Neural cell (in vitro differentiated cells): ENCODE measurements around the gene ALDOC. TPM values are rescaled to one million over a fixed set of nuclear protein-coding genes. Genes with fewer than 3 reads are reported as not detected.
A peak's percentile ranks its signal among the peaks of the same experiment; 100 is the strongest.

Source experiments
- H2AFZ ChIP-seq: fragments of 200-600, 300-800 bp; sonication (generic), shearing (Covaris generic); 2 replicates; pipeline ENCODE4 v1.6.0; 2014; ENCODE audit warnings: low read depth, mild to moderate bottlenecking, antibody characterized with exemption, low read length, moderate library complexity
- H3F3A ChIP-seq: fragments of 200-600 bp; shearing (Covaris generic); 2 replicates; pipeline ENCODE4 v1.6.1; 2016; ENCODE audit warnings: mild to moderate bottlenecking, moderate library complexity, mixed read lengths, antibody characterized with exemption, low read length; ENCODE audit not compliant: insufficient read depth, poor library complexity, severe bottlenecking
- H3K27ac ChIP-seq: fragments of 200-600, 300-800 bp; sonication (generic), shearing (Covaris generic); 2 replicates; pipeline ENCODE4 v1.5.1; 2014; ENCODE audit warnings: mild to moderate bottlenecking, low read length, moderate library complexity
- H3K27me3 ChIP-seq: fragments of 300-800, 200-600 bp; sonication (generic), shearing (Covaris generic); 2 replicates; pipeline ENCODE4 v1.6.0; 2014; ENCODE audit warnings: mild to moderate bottlenecking, low read depth, low read length, moderate library complexity; ENCODE audit not compliant: insufficient read depth
- H3K36me3 ChIP-seq: fragments of 300-800, 200-600 bp; sonication (generic), shearing (Covaris generic); 2 replicates; pipeline ENCODE4 v1.5.1; 2014; ENCODE audit warnings: mild to moderate bottlenecking, antibody characterized with exemption, low read length, moderate library complexity; ENCODE audit not compliant: insufficient read depth
- H3K4me2 ChIP-seq: fragments of 300-800, 200-600 bp; sonication (generic), shearing (Covaris generic); 2 replicates; pipeline ENCODE4 v1.6.0; 2014; ENCODE audit warnings: mild to moderate bottlenecking, low read length
- H3K4me3 ChIP-seq: fragments of 300-800, 200-600 bp; sonication (generic), shearing (Covaris generic); 2 replicates; pipeline ENCODE4 v1.5.1; 2014; ENCODE audit warnings: mild to moderate bottlenecking, low read length, moderate library complexity
- H3K79me2 ChIP-seq: fragments of 200-600 bp; shearing (Covaris generic); replicated peaks from 2 replicates; pipeline ENCODE4 v1.6.0; 2014; ENCODE audit warnings: mild to moderate bottlenecking, low read length, moderate library complexity; ENCODE audit not compliant: insufficient read depth
- H3K9ac ChIP-seq: fragments of 300-800, 200-600 bp; sonication (generic), shearing (Covaris generic); 2 replicates; pipeline ENCODE4 v1.6.1; 2016; ENCODE audit warnings: mild to moderate bottlenecking, low read length, mixed read lengths
- H3K9me2 ChIP-seq: fragments of 200-600 bp; shearing (Covaris generic); 2 replicates; pipeline ENCODE4 v1.6.1; 2016; ENCODE audit warnings: mild to moderate bottlenecking, low read length, mixed read lengths; ENCODE audit not compliant: insufficient read depth
- H3K9me3 ChIP-seq: fragments of 200-600, 300-800 bp; sonication (generic), shearing (Covaris generic); 2 replicates; pipeline ENCODE4 v1.6.1; 2016; ENCODE audit warnings: mild to moderate bottlenecking, mixed run types, low read length, moderate library complexity, mixed read lengths
- H4K20me1 ChIP-seq: fragments of 200-600 bp; shearing (Covaris generic); 2 replicates; pipeline ENCODE4 v1.6.1; 2016; ENCODE audit warnings: mild to moderate bottlenecking, mixed run types; ENCODE audit not compliant: insufficient read depth
- EP300 ChIP-seq: fragments of 450-650 bp; conservative IDR thresholded peaks from 2 replicates; pipeline ENCODE4 v1.6.1; 2014; ENCODE audit warnings: antibody characterized with exemption, mild to moderate bottlenecking, moderate library complexity; ENCODE audit not compliant: poor library complexity, severe bottlenecking
- EZH2 ChIP-seq: fragments of 200-600, 300-800 bp; shearing (Covaris generic), sonication (generic); IDR thresholded peaks from 2 replicates; pipeline ENCODE4 v1.6.1; 2014; ENCODE audit warnings: antibody characterized with exemption, low read length, borderline replicate concordance, mild to moderate bottlenecking; ENCODE audit not compliant: insufficient read depth, poor library complexity, severe bottlenecking
- MXI1 ChIP-seq: fragments of 450-650 bp; conservative IDR thresholded peaks from 2 replicates; pipeline ENCODE4 v1.6.1; 2014; ENCODE audit warnings: antibody characterized with exemption, mild to moderate bottlenecking; ENCODE audit not compliant: poor library complexity, severe bottlenecking
- POLR2AphosphoS5 ChIP-seq: IDR thresholded peaks from 2 replicates; pipeline ENCODE4 v1.6.1; 2012
- RAD21 ChIP-seq: fragments of 450-650 bp; conservative IDR thresholded peaks from 2 replicates; pipeline ENCODE4 v1.6.1; 2014; ENCODE audit warnings: antibody characterized with exemption, mild to moderate bottlenecking, moderate library complexity
- SMC3 ChIP-seq: fragments of 450-650 bp; conservative IDR thresholded peaks from 2 replicates; pipeline ENCODE4 v1.6.1; 2014; ENCODE audit warnings: antibody characterized with exemption, mild to moderate bottlenecking, moderate library complexity; ENCODE audit not compliant: poor library complexity
- TAF1 ChIP-seq: IDR thresholded peaks from 2 replicates; pipeline ENCODE4 v1.6.1; 2012; ENCODE audit warnings: low read depth
- polyA plus RNA-seq: library from polyadenylated mRNA; depleted of rRNA; stranded (reverse); fragments of >200 nt; gene quantifications from 2 replicates; pipeline ENCODE4 v1.2.3, GENCODE V29; 2014
- TF ChIP-seq, protein P1 (sequence below): IDR thresholded peaks from 2 replicates; pipeline ENCODE4 v1.6.1; 2012; ENCODE audit warnings: borderline replicate concordance
- TF ChIP-seq, protein P2 (sequence below): fragments of 450-650 bp; IDR thresholded peaks from 2 replicates; pipeline ENCODE4 v1.5.1; 2014; ENCODE audit warnings: antibody characterized with exemption, mild to moderate bottlenecking, moderate library complexity; ENCODE audit not compliant: poor library complexity, severe bottlenecking

The ALDOC gene
- polyA plus RNA-seq, 1 donor from 2014 or later = 4.0 TPM

DNA sequence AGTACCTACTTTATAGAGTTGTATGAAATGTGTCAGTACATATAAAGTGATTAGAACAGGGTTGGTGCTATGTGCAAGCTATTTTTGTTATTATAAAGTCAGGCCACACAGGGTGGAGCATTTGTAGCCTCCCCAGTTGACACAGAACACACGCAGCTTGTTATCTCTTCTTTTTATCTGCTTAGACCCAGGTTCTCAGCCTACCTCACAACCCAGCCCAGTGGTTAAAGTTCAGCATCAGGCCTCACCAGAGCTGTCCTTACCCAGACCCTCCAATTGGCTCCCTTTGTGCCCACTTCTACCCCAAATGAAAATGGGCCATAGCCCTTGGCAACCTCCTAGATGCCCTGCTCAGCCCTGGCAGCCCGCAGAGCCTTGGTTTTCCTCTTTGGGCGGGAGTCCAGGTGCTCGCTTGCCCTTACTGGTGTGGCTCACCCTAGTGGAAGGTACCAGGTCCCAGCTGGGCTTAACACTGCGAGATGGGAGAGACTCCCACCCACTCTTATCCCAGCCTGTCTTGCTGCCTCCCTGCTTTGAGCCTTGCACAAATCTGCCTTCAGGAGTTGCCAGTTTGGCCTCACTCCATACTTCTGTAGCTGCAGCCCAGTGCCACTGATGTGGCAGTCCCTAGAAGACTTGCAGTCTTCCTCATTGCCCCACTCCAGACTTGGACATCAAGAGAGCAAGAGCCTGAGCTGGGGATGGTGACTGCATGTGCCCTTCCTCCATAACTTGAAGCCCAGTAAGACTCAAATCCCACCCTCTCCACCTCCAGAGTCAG lies 4.2 kb downstream of the ALDOC start:
- no peak overlapping the region for H2AFZ ChIP-seq
- no peaks in the 10 kb centered on the region for H3F3A ChIP-seq
- H3K27me3 ChIP-seq = no peaks in the 10 kb centered on the region
- TF ChIP-seq TAF1 (no peak), SMC3 (no peak), POLR2AphosphoS5 (no peak), EZH2 (no peak)
- TF ChIP-seq, protein P1, sequence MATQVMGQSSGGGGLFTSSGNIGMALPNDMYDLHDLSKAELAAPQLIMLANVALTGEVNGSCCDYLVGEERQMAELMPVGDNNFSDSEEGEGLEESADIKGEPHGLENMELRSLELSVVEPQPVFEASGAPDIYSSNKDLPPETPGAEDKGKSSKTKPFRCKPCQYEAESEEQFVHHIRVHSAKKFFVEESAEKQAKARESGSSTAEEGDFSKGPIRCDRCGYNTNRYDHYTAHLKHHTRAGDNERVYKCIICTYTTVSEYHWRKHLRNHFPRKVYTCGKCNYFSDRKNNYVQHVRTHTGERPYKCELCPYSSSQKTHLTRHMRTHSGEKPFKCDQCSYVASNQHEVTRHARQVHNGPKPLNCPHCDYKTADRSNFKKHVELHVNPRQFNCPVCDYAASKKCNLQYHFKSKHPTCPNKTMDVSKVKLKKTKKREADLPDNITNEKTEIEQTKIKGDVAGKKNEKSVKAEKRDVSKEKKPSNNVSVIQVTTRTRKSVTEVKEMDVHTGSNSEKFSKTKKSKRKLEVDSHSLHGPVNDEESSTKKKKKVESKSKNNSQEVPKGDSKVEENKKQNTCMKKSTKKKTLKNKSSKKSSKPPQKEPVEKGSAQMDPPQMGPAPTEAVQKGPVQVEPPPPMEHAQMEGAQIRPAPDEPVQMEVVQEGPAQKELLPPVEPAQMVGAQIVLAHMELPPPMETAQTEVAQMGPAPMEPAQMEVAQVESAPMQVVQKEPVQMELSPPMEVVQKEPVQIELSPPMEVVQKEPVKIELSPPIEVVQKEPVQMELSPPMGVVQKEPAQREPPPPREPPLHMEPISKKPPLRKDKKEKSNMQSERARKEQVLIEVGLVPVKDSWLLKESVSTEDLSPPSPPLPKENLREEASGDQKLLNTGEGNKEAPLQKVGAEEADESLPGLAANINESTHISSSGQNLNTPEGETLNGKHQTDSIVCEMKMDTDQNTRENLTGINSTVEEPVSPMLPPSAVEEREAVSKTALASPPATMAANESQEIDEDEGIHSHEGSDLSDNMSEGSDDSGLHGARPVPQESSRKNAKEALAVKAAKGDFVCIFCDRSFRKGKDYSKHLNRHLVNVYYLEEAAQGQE = no peak
- peak overlapping the region; percentile 51 for H3K4me2 ChIP-seq
- H3K4me3 ChIP-seq = peak overlapping the region; percentile 100
- H3K36me3 ChIP-seq = no peaks in the 10 kb centered on the region
- peaks cover 16% of the 10 kb centered on the region for H3K79me2 ChIP-seq
- H3K27ac ChIP-seq = no peak overlapping the region
- H3K9me2 ChIP-seq = no peaks in the 10 kb centered on the region
- no peaks in the 10 kb centered on the region for H4K20me1 ChIP-seq
- H3K9me3 ChIP-seq = no peaks in the 10 kb centered on the region
- H3K9ac ChIP-seq = no peak overlapping the region

GRCh38 chr17:28571361-28572122 lies 5.2 kb downstream of the ALDOC start, which contains the start of gene PIGS:
Gene PIGS, minus strand, starts transcription at chr17:28571524. Its CDS starts 28 bp downstream, at chr17:28571496.
- H3K27me3 ChIP-seq = no peaks in the 10 kb centered on the region
- H3K9ac ChIP-seq = peak within 1 kb of the TSS; percentile 89
- H3K9me3 ChIP-seq = no peaks in the 10 kb centered on the region
- H2AFZ ChIP-seq = peak within 1 kb of the TSS; percentile 69
- peak within 1 kb of the TSS; percentile 100 for H3K4me3 ChIP-seq
- H3K79me2 ChIP-seq = peaks cover 16% of the 10 kb centered on the region
- no peaks in the 10 kb centered on the region for H4K20me1 ChIP-seq
- H3K27ac ChIP-seq = peak within 1 kb of the TSS; percentile 80
- no peaks in the 10 kb centered on the region for H3K36me3 ChIP-seq
- peak within 1 kb of the TSS; percentile 88 for H3K4me2 ChIP-seq
- H3K9me2 ChIP-seq = no peaks in the 10 kb centered on the region
- TF ChIP-seq, protein P1 = peak; percentile 75
- TF ChIP-seq EP300 = no peak
- TF ChIP-seq MXI1 = peak; percentile 70
- no peak for TF ChIP-seq EZH2
- TF ChIP-seq, protein P2, sequence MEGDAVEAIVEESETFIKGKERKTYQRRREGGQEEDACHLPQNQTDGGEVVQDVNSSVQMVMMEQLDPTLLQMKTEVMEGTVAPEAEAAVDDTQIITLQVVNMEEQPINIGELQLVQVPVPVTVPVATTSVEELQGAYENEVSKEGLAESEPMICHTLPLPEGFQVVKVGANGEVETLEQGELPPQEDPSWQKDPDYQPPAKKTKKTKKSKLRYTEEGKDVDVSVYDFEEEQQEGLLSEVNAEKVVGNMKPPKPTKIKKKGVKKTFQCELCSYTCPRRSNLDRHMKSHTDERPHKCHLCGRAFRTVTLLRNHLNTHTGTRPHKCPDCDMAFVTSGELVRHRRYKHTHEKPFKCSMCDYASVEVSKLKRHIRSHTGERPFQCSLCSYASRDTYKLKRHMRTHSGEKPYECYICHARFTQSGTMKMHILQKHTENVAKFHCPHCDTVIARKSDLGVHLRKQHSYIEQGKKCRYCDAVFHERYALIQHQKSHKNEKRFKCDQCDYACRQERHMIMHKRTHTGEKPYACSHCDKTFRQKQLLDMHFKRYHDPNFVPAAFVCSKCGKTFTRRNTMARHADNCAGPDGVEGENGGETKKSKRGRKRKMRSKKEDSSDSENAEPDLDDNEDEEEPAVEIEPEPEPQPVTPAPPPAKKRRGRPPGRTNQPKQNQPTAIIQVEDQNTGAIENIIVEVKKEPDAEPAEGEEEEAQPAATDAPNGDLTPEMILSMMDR = no peak
- peak; percentile 89 for TF ChIP-seq POLR2AphosphoS5
- no peak for TF ChIP-seq RAD21
- no peak for TF ChIP-seq SMC3
- TF ChIP-seq TAF1 = peak; percentile 89
- no peaks in the 10 kb centered on the region for H3F3A ChIP-seq
